ENCODE measurements around the gene SLC35E2B. TPM values are rescaled to one million over a fixed set of nuclear protein-coding genes. Genes with fewer than 3 reads are reported as not detected.

The SLC35E2B gene
- total RNA-seq, 1 donor from 2014 or later = 15.7 TPM

DNA sequence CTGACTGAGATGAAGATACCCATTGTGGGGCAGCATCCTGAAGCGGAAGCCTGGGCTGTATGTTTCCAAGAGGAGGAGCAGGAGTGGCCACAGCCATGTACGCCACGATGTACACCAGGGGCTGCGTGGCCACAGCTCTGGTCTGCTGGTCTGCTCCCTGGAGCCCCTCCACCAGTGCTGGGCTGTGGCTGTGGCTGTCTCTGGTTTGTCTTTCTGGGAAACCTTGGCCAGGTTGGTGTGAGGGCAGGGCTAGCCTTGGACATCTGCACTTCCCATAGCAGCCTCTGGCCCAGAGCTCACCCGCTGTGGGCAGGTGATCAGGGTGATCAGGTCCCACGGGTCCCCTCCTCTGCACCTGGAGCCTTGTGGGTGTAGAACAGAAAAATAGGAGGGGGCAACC lies 74.7 kb downstream of the SLC35E2B start:
- H3K36me3 ChIP-seq (ENCODE audit: control insufficient read depth in 3 of 3, insufficient read depth in 3 of 3, low read length in 3 of 3) = peaks cover 5 to 21% (median 12%) of the 10 kb centered on the region in 3 donors
- no peak overlapping the region for H3K4me3 ChIP-seq (ENCODE audit: low read length in 3 of 3)
- H3K27me3 ChIP-seq (ENCODE audit: control insufficient read depth in 3 of 3, insufficient read depth in 3 of 3, low read length in 3 of 3) = no peaks in the 10 kb centered on the region
- no peak overlapping the region for H3K27ac ChIP-seq (ENCODE audit: low read depth, low read length)
- H3K4me1 ChIP-seq (ENCODE audit: control insufficient read depth in 3 of 3, insufficient read depth in 3 of 3, low read length in 3 of 3) = peaks cover 71 to 83% (median 80%) of the 10 kb centered on the region in 3 donors
- H3K9ac ChIP-seq (ENCODE audit: low read depth in 1 of 3, low read length in 3 of 3) = peak overlapping the region in 2 of 3 donors; percentile 43 to 100
- H3K9me3 ChIP-seq (ENCODE audit: control insufficient read depth in 3 of 3, low read length in 3 of 3) = no peaks in the 10 kb centered on the region

GRCh38 chr1:1617516-1617915 lies 75.1 kb downstream of the SLC35E2B start:
- Histone ChIP-seq H3K9me3 (ENCODE audit: control insufficient read depth in 3 of 3, low read length in 3 of 3) (no peaks in the 10 kb centered on the region), H3K4me1 (ENCODE audit: control insufficient read depth in 3 of 3, insufficient read depth in 3 of 3, low read length in 3 of 3) (peaks cover 67 to 79% (median 76%) of the 10 kb centered on the region in 3 donors), H3K27me3 (ENCODE audit: control insufficient read depth in 3 of 3, insufficient read depth in 3 of 3, low read length in 3 of 3) (no peaks in the 10 kb centered on the region), H3K4me3 (ENCODE audit: low read length in 3 of 3) (peak overlapping the region in 2 of 3 donors; percentile 84 to 98), H3K27ac (ENCODE audit: low read depth, low read length) (no peak overlapping the region), H3K9ac (ENCODE audit: low read depth in 1 of 3, low read length in 3 of 3) (peak overlapping the region in 1 of 3 donors; percentile 100), H3K36me3 (ENCODE audit: control insufficient read depth in 3 of 3, insufficient read depth in 3 of 3, low read length in 3 of 3) (peaks cover 5 to 21% (median 12%) of the 10 kb centered on the region in 3 donors)

DNA sequence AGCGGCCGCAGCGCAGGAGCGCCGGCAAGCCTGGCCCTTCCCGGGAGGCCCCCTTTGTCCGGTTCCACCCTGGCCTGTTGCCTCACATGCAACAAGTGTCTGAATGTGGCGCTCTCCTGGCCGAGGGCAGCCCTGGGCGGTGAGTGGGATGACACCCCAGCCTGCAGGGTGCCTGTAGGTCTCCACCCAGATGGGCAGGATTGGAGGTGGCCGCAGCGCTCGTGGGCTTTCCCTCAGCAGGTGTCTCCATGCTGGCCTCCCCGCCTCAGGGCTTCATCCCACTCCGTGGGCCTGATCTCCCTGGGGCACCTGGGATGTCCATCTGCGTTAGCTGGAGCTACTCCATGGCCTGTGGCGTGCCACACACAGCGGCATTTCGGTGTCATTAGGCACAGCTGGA lies 75.8 kb downstream of the SLC35E2B start:
- no peaks in the 10 kb centered on the region for H3K9me3 ChIP-seq (ENCODE audit: control insufficient read depth in 3 of 3, low read length in 3 of 3)
- peak overlapping the region; percentile 99 for H3K27ac ChIP-seq (ENCODE audit: low read depth, low read length)
- H3K4me3 ChIP-seq (ENCODE audit: low read length in 3 of 3) = peak overlapping the region; percentile 84 to 98 (median 98)
- H3K4me1 ChIP-seq (ENCODE audit: control insufficient read depth in 3 of 3, insufficient read depth in 3 of 3, low read length in 3 of 3) = peaks cover 61 to 73% (median 69%) of the 10 kb centered on the region in 3 donors
- H3K36me3 ChIP-seq (ENCODE audit: control insufficient read depth in 3 of 3, insufficient read depth in 3 of 3, low read length in 3 of 3) = peaks cover 5 to 21% (median 12%) of the 10 kb centered on the region in 3 donors
- H3K9ac ChIP-seq (ENCODE audit: low read depth in 1 of 3, low read length in 3 of 3) = peak overlapping the region; percentile 87 to 100 (median 98)
- H3K27me3 ChIP-seq (ENCODE audit: control insufficient read depth in 3 of 3, insufficient read depth in 3 of 3, low read length in 3 of 3) = no peaks in the 10 kb centered on the region

DNA sequence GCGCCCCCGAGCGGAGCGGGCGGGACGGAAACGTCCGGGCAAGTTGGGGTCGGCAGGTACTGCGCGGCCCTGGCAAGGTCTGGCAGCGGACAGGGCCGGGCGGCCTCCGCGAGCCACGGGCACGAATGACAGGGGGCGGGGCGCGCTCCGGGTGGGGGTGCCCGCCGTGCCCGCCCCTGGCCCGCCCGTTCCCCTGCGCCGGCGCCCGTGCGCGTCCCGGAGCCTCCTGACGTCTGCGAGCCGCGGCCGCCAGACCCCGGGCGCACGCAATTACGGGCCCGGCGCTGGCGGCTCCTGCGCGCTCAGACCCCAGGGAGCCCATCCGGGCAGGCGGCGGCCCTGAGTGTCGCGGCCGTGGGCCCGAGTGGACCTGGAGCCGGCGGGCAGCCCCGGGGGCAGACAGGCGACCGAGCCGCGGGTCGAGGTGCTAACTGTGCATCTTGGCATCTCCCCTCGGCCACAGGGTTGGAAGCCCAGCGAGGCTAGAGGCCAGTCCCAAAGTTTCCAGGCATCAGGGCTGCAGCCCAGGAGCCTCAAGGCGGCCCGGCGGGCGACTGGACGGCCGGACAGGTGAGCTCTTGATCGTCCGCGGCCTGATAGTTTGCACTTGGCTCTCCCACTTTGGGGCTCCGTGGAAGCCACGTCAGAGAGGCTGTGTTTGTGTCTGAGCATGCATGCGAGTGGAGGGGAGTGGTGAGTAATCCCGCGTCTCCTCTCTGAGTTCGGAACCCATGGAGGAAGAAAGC lies 76.4 kb downstream of the SLC35E2B start:
- Histone ChIP-seq H3K9ac (ENCODE audit: low read depth in 1 of 3, low read length in 3 of 3) (peak overlapping the region; percentile 87 to 100 (median 98)), H3K4me1 (ENCODE audit: control insufficient read depth in 3 of 3, insufficient read depth in 3 of 3, low read length in 3 of 3) (peaks cover 54 to 66% (median 63%) of the 10 kb centered on the region in 3 donors), H3K27ac (ENCODE audit: low read depth, low read length) (peak overlapping the region; percentile 99), H3K9me3 (ENCODE audit: control insufficient read depth in 3 of 3, low read length in 3 of 3) (no peaks in the 10 kb centered on the region), H3K4me3 (ENCODE audit: low read length in 3 of 3) (peak overlapping the region; percentile 84 to 98 (median 98)), H3K27me3 (ENCODE audit: control insufficient read depth in 3 of 3, insufficient read depth in 3 of 3, low read length in 3 of 3) (no peaks in the 10 kb centered on the region), H3K36me3 (ENCODE audit: control insufficient read depth in 3 of 3, insufficient read depth in 3 of 3, low read length in 3 of 3) (peaks cover 5 to 21% (median 12%) of the 10 kb centered on the region in 3 donors)

- peaks cover 5 to 21% (median 12%) of the 10 kb centered on the region in 3 donors for H3K36me3 ChIP-seq (ENCODE audit: control insufficient read depth in 3 of 3, insufficient read depth in 3 of 3, low read length in 3 of 3)
- H3K9ac ChIP-seq (ENCODE audit: low read depth in 1 of 3, low read length in 3 of 3) = peak within 1 kb of the TSS; percentile 87 to 100 (median 98)
- H3K27me3 ChIP-seq (ENCODE audit: control insufficient read depth in 3 of 3, insufficient read depth in 3 of 3, low read length in 3 of 3) = no peaks in the 10 kb centered on the region
- H3K4me1 ChIP-seq (ENCODE audit: control insufficient read depth in 3 of 3, insufficient read depth in 3 of 3, low read length in 3 of 3) = peaks cover 47 to 64% (median 55%) of the 10 kb centered on the region in 3 donors
- H3K27ac ChIP-seq (ENCODE audit: low read depth, low read length) = peak within 1 kb of the TSS; percentile 99
- H3K9me3 ChIP-seq (ENCODE audit: control insufficient read depth in 3 of 3, low read length in 3 of 3) = no peaks in the 10 kb centered on the region
- peak within 1 kb of the TSS; percentile 87 to 98 (median 98) for H3K4me3 ChIP-seq (ENCODE audit: low read length in 3 of 3)
These were observed 77.1 kb downstream of the SLC35E2B start, which contains the start of gene MIB2 for GRCh38 chr1:1615256-1616044. MIB2 (plus strand) TSS chr1:1615500; CDS start chr1:1623453, 7,953 bp downstream.

- Histone ChIP-seq H3K4me3 (ENCODE audit: low read length in 3 of 3) (peak overlapping the region; percentile 87 to 98 (median 98)), H3K4me1 (ENCODE audit: control insufficient read depth in 3 of 3, insufficient read depth in 3 of 3, low read length in 3 of 3) (peaks cover 43 to 59% (median 50%) of the 10 kb centered on the region in 3 donors), H3K27ac (ENCODE audit: low read depth, low read length) (peak overlapping the region; percentile 99), H3K36me3 (ENCODE audit: control insufficient read depth in 3 of 3, insufficient read depth in 3 of 3, low read length in 3 of 3) (peaks cover 5 to 21% (median 12%) of the 10 kb centered on the region in 3 donors), H3K9ac (ENCODE audit: low read depth in 1 of 3, low read length in 3 of 3) (peak overlapping the region; percentile 87 to 100 (median 98)), H3K9me3 (ENCODE audit: control insufficient read depth in 3 of 3, low read length in 3 of 3) (no peaks in the 10 kb centered on the region), H3K27me3 (ENCODE audit: control insufficient read depth in 3 of 3, insufficient read depth in 3 of 3, low read length in 3 of 3) (no peaks in the 10 kb centered on the region)
These were observed 77.7 kb downstream of the SLC35E2B start for GRCh38 chr1:1614954-1615255.

GRCh38 chr1:1614204-1614953 lies 78.2 kb downstream of the SLC35E2B start:
- Histone ChIP-seq H3K9me3 (ENCODE audit: control insufficient read depth in 3 of 3, low read length in 3 of 3) (no peaks in the 10 kb centered on the region), H3K36me3 (ENCODE audit: control insufficient read depth in 3 of 3, insufficient read depth in 3 of 3, low read length in 3 of 3) (peaks cover 5 to 21% (median 12%) of the 10 kb centered on the region in 3 donors), H3K9ac (ENCODE audit: low read depth in 1 of 3, low read length in 3 of 3) (peak overlapping the region; percentile 87 to 100 (median 98)), H3K4me1 (ENCODE audit: control insufficient read depth in 3 of 3, insufficient read depth in 3 of 3, low read length in 3 of 3) (peaks cover 39 to 53% (median 44%) of the 10 kb centered on the region in 3 donors), H3K27ac (ENCODE audit: low read depth, low read length) (peak overlapping the region; percentile 99), H3K4me3 (ENCODE audit: low read length in 3 of 3) (peak overlapping the region; percentile 87 to 98 (median 98)), H3K27me3 (ENCODE audit: control insufficient read depth in 3 of 3, insufficient read depth in 3 of 3, low read length in 3 of 3) (no peaks in the 10 kb centered on the region)

DNA sequence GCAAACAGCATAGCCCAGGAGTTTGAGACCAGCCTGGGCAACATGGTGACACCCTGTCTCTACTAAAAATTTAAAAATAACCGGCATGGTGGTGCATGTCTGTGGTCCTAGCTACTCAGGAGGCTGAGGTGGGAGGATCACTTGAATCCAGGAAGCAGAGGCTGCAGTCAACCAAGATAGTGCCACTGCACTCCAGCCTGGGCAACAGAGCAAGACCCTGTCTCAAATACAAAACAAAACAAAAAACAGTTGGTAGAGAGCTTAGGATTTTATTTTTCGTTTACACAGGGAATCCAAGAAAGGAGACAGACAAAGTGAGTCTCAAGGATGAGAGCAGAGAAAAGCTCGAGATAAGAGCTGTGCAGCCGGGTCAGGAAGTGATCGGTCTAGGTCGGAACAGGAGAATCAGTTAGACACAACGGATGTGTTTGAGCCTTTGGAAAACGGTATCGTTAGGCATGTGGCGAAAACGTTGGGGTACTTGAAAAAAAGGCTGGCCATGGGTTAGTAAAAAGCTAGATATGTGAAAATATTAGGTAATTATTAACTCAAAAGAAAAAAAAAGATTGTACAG lies 79.0 kb downstream of the SLC35E2B start:
- H3K4me1 ChIP-seq (ENCODE audit: control insufficient read depth in 3 of 3, insufficient read depth in 3 of 3, low read length in 3 of 3) = peaks cover 36 to 47% (median 39%) of the 10 kb centered on the region in 3 donors
- peak overlapping the region in 2 of 3 donors; percentile 87 to 98 for H3K4me3 ChIP-seq (ENCODE audit: low read length in 3 of 3)
- H3K36me3 ChIP-seq (ENCODE audit: control insufficient read depth in 3 of 3, insufficient read depth in 3 of 3, low read length in 3 of 3) = peaks cover 5 to 21% (median 12%) of the 10 kb centered on the region in 3 donors
- no peak overlapping the region for H3K27ac ChIP-seq (ENCODE audit: low read depth, low read length)
- no peaks in the 10 kb centered on the region for H3K9me3 ChIP-seq (ENCODE audit: control insufficient read depth in 3 of 3, low read length in 3 of 3)
- peak overlapping the region in 1 of 3 donors; percentile 100 for H3K9ac ChIP-seq (ENCODE audit: low read depth in 1 of 3, low read length in 3 of 3)
- H3K27me3 ChIP-seq (ENCODE audit: control insufficient read depth in 3 of 3, insufficient read depth in 3 of 3, low read length in 3 of 3) = no peaks in the 10 kb centered on the region

DNA sequence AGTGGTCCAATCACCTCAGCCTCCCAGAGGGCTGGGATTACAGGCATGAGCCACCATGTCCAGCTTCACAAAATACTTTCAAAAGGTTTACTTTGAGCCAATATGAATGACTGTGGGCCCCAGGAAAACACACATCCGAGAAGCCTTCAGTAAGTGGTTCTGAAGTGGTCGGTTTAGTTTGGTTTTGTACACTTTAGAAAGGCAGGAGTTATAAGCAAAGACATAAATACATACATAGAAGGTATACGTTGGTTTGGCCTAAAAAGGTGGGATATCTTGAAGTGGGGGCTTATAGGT lies 80.5 kb downstream of the SLC35E2B start:
- H3K27me3 ChIP-seq (ENCODE audit: control insufficient read depth in 3 of 3, insufficient read depth in 3 of 3, low read length in 3 of 3) = no peaks in the 10 kb centered on the region
- peaks cover 23 to 32% (median 24%) of the 10 kb centered on the region in 3 donors for H3K4me1 ChIP-seq (ENCODE audit: control insufficient read depth in 3 of 3, insufficient read depth in 3 of 3, low read length in 3 of 3)
- H3K36me3 ChIP-seq (ENCODE audit: control insufficient read depth in 3 of 3, insufficient read depth in 3 of 3, low read length in 3 of 3) = peaks cover 0 to 7% (median 2%) of the 10 kb centered on the region in 3 donors
- no peak overlapping the region for H3K9ac ChIP-seq (ENCODE audit: low read depth in 1 of 3, low read length in 3 of 3)
- H3K27ac ChIP-seq (ENCODE audit: low read depth, low read length) = no peak overlapping the region
- H3K4me3 ChIP-seq (ENCODE audit: low read length in 3 of 3) = no peak overlapping the region
- no peaks in the 10 kb centered on the region for H3K9me3 ChIP-seq (ENCODE audit: control insufficient read depth in 3 of 3, low read length in 3 of 3)

All from skeletal muscle tissue (tissue), 4 donors.